ENCODE data around the gene NANOS2.

DNA sequence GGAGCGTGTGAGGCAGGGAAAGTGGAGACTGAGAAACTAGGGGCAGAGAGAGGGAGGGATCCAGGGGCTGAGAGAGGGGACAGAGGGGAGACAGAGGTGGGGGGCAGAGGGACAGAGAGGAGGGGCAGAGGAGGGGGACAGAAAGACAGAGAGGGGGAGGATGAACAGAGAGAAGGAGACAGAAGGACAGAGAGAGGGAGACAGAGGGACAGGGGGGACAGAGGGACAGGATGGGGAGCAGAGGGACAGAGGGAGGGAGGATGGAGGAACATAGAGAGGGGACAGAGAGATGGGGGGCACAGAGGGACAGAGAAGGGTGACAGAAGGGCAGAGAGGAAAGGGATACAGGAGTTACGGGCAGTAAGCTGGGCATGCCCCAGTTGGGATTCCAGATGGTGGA, 14.7 kb upstream of the NANOS2 start:
- TF ChIP-seq, protein P1, sequence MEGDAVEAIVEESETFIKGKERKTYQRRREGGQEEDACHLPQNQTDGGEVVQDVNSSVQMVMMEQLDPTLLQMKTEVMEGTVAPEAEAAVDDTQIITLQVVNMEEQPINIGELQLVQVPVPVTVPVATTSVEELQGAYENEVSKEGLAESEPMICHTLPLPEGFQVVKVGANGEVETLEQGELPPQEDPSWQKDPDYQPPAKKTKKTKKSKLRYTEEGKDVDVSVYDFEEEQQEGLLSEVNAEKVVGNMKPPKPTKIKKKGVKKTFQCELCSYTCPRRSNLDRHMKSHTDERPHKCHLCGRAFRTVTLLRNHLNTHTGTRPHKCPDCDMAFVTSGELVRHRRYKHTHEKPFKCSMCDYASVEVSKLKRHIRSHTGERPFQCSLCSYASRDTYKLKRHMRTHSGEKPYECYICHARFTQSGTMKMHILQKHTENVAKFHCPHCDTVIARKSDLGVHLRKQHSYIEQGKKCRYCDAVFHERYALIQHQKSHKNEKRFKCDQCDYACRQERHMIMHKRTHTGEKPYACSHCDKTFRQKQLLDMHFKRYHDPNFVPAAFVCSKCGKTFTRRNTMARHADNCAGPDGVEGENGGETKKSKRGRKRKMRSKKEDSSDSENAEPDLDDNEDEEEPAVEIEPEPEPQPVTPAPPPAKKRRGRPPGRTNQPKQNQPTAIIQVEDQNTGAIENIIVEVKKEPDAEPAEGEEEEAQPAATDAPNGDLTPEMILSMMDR (IDR thresholded peaks at IDR 0.05; ENCODE audit: low read length), result no peak
- no peak for TF ChIP-seq EZH2 (optimal IDR thresholded peaks at IDR 0.05; ENCODE audit: low read depth, low read length)
- no peak for TF ChIP-seq EZH2phosphoT487 (IDR thresholded peaks at IDR 0.05; ENCODE audit: low read length)
